GM13976 (cell line): ENCODE measurements around the gene FSD1.

ENCODE experiments used
- DNase-seq: peaks from one replicate; pipeline ENCODE4 v3.0.0; 2012; ENCODE audit warnings: low spot score
- in situ Hi-C: fragments of 300-500 bp; cut with MboI; formaldehyde crosslinking; loops from one replicate; pipeline ENCODE4 v1.12.0; 2022; ENCODE audit warnings: low sequenced_read_pairs, mixed read lengths, inconsistent platforms; ENCODE audit not compliant: unreplicated experiment
- TF ChIP-seq, protein P1 (sequence below): IDR thresholded peaks from 2 replicates; pipeline ENCODE4 v1.5.1; 2012; ENCODE audit warnings: borderline replicate concordance, mild to moderate bottlenecking; ENCODE audit not compliant: insufficient read depth; ENCODE audit errors: extremely low read depth, missing control alignments, control extremely low read depth

The FSD1 gene

DNA sequence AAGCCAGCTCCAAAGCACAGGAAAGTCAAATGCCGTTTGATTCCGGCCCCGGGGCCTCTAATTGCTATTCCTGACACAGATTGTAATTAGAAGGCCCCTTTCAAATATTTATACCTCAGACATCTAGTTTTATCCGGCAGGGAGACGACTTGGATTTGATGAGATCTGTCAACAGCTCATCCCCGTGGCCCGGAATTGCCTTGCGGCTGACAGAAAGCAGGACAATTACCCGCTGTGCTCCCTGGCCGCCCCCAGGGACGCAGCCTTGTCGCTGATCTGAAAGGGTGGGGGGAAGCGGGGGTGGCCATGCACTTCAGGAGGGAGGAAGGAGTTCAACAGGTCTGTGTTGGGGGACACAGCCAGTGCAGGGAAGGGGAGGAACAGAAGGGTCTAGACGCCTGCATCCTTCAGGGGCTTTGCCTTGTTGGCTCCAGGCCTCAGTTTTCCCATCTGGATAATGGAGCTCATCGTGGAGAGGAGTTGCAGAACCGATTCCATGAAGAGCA, 27.2 kb upstream of the FSD1 start:
- in situ Hi-C loops: no loop called here
- TF ChIP-seq, protein P1, sequence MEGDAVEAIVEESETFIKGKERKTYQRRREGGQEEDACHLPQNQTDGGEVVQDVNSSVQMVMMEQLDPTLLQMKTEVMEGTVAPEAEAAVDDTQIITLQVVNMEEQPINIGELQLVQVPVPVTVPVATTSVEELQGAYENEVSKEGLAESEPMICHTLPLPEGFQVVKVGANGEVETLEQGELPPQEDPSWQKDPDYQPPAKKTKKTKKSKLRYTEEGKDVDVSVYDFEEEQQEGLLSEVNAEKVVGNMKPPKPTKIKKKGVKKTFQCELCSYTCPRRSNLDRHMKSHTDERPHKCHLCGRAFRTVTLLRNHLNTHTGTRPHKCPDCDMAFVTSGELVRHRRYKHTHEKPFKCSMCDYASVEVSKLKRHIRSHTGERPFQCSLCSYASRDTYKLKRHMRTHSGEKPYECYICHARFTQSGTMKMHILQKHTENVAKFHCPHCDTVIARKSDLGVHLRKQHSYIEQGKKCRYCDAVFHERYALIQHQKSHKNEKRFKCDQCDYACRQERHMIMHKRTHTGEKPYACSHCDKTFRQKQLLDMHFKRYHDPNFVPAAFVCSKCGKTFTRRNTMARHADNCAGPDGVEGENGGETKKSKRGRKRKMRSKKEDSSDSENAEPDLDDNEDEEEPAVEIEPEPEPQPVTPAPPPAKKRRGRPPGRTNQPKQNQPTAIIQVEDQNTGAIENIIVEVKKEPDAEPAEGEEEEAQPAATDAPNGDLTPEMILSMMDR: no peak
- no peak for DNase-seq

DNA sequence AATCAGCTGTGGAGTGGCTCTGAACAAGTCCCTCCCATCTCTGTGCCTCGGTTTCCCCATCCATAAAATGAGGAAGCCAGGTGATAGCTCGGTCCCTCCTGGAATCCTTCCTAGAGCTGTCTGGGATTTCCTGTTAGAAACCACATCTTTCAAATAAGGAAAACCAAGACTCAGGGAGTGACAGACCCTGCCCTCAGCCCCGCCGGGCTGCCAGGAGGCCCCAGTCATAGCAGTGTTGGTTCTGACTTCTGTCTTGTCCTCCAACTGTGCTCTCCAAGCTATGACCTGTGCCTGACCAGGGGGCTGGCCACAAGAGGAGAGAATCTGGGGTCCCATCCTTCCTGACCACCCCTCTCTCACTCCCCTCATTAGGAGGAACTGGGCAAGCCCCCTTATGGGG, 26.4 kb upstream of the FSD1 start:
- TF ChIP-seq, protein P1: no peak
- no peak for DNase-seq
- in situ Hi-C loops: no loop called here

DNA sequence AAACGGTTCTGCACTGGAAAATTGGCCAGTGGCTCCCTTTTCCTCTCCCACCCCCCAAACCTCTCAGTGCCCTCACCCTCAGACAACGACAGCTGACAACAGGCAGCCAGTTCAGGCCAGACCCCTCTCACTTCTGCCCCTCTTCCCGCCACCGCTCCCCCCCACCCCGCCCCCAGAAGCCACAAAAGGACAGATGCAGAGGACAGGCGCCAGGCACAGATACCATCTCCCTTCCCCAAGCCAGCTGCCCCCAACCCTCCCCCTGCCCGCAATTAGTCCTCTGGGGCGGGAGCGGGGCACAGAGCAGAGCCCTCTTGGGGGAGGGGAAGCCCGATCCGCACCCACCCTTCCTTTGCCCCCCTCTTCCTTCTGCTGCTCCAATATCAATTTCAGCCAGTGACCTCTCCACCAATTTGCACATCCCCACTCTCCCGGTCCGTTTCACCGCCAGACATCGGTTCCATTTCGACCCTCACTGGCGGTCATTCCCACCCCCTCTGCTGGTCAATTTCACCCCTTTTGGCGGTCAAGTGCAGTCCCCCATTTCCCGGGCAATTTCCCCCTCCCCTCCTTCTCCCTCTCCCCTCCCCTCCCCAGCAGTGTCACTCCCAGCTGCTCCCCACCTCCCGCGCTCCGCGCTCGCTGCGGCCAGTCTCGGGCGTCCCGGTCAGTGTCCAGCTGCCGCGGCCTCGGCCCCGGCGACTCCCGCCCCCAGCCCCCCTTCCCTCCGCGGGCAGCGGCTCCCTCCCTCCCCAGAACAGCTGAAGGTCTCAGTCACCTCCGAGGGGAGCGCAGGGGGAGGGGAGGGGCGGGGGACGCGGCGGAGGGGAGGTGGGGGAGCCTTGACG, 25.8 kb upstream of the FSD1 start, which contains the start of gene SHD:
Gene SHD (plus strand): TSS at position 848 of the 848 bp plus-strand sequence. CDS start 798 bp downstream, outside the sequence.
- no peak for DNase-seq
- TF ChIP-seq, protein P1: no peak
- in situ Hi-C loops: no loop called here

DNA sequence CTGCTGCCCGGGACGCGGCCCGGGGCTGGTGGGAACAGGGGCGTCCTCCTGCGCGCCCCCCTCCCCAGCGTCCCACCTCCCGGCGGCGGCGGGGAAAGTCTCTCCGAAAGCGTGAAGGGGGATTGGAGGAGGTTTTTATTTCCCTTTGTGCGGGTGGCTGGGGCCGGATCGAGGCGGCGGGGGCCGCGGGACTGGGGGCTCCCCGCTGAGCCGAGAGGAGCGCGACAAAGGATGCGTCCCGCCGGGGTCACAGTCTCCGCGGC, 25.2 kb upstream of the FSD1 start:
- TF ChIP-seq, protein P1: no peak
- in situ Hi-C loops: no loop called here
- no peak for DNase-seq

DNA sequence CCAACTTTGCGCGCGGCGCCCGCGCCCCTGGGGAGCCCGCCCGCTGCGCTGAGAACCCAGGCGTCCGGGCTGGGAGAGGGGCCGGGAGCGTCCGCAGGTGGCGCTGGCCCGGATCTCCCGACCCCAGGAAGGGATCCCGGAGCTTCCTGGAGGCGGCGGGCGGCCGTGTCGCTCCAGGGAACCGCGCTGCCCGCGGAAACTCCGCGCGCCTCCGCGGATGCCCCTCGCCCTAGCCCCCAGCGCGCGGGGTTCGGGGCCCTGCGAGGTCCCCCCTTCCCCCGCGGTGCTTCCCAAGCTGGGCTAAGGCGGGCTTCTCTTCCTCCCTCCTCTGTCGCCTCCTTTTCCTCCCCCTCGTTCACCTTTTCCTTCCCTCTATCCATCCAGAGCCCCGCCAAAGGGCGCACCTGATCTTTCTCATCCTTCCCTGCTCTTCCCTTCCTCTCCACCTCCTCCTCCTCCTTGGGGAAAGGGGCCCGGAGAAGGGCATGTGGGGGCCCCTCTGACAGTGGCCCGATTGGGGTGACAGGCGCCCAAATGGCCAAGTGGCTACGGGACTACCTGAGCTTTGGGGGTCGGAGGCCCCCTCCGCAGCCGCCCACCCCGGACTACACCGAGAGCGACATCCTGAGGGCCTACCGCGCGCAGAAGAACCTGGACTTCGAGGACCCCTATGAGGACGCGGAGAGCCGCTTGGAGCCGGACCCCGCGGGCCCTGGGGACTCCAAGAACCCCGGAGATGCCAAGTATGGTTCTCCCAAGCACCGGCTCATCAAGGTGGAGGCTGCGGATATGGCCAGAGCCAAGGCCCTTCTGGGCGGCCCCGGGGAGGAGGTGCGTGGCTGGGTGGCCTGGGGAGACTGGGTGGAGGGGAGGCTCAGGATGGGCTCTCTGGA, 24.6 kb upstream of the FSD1 start:
- TF ChIP-seq, protein P1: no peak
- in situ Hi-C loops: no loop called here
- no peak for DNase-seq

DNA sequence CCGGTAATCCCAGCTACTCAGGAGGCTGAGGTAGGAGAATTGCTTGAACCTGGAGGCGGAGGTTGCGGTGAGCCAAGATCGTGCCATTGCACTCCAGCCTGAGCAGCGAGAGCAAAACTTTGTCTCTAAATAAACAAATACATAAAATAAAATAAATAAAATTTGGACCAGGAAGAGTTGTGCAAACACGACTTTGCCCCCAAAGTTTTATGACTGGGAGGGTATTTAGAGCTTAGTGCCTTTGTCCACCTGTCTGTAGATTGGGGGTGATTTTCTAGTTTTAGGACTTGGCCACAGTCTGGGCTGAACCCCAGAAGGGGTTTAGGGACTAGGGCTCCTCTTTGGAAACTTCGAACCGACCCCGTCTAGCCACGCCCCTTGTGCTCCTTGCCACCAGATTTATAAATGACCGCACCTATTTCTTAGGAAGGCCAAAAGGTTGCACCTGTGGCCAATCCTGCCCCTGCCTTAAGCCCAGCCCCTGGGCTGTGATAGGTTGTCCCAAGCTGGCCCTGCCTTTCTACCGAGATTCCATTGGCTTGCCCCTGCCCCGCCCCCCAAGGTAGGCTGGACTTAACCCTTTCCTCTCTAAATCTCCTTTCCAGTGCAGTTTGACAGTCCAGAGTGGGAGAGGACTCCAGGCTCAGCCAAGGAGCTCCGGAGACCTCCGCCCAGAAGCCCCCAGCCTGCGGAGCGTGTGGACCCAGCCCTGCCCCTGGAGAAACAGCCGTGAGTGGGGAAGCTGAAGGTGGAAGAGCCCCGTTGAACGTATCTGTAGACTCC, 20.0 kb upstream of the FSD1 start:
- TF ChIP-seq, protein P1: no peak
- DNase-seq: no peak
- in situ Hi-C loops: no loop called here
